ENCODE measurements around the gene P3H2. TPM values are rescaled to one million over a fixed set of nuclear protein-coding genes. Genes with fewer than 3 reads are reported as not detected.

P3H2 gene
- total and polyA plus RNA-seq, 2 experiments from 2014 or later, result 8.2 to 24.2 TPM

GRCh38 chr3:189990826-189991225 is 129.9 kb downstream of the P3H2 start:
- Histone ChIP-seq H2AFZ (no peak overlapping the region), H3K4me2 (peak overlapping the region; percentile 36), H3F3A (replicated peaks; ENCODE audit: low read depth) (no peaks in the 10 kb centered on the region), H3K79me2 (replicated peaks; ENCODE audit: insufficient read depth) (no peaks in the 10 kb centered on the region), H3K9me2 (ENCODE audit: insufficient read depth) (no peaks in the 10 kb centered on the region), H3K27ac (ENCODE audit: low read depth) (no peak overlapping the region), H3K27me3 (ENCODE audit: insufficient read depth) (no peaks in the 10 kb centered on the region), H3K4me3 (no peak overlapping the region), H3K4me1 (ENCODE audit: insufficient read depth) (peaks cover 43% of the 10 kb centered on the region), H4K20me1 (replicated peaks; ENCODE audit: insufficient read depth) (no peaks in the 10 kb centered on the region), H3K36me3 (ENCODE audit: insufficient read depth) (no peaks in the 10 kb centered on the region)
- DNase-seq (ENCODE audit: low spot score) (no peak), ATAC-seq (no peak)
- H3K27me3 Mint-ChIP-seq (ENCODE audit: insufficient read depth, low read depth, poor library complexity), result no peaks in the 10 kb centered on the region
- H3K27ac Mint-ChIP-seq, result peak overlapping the region; percentile 37; the same call in 1 of the 2 replicates
- TF ChIP-seq CTCF (conservative IDR thresholded peaks at IDR 0.05; ENCODE audit: low read depth in 2 of 2) (no peak), ZNF114 (CRISPR knock-in tag; IDR thresholded peaks at IDR 0.05) (no peak), POLR2AphosphoS5 (IDR thresholded peaks at IDR 0.05; ENCODE audit: low read depth) (no peak), EZH2 (IDR thresholded peaks at IDR 0.05; ENCODE audit: low read depth, unreplicated experiment) (no peak), JUNB (IDR thresholded peaks at IDR 0.05; ENCODE audit: unreplicated experiment) (no peak), CREB1 (CRISPR knock-in tag; IDR thresholded peaks at IDR 0.05; ENCODE audit: low read depth) (no peak), STAT1 (IDR thresholded peaks at IDR 0.05; ENCODE audit: unreplicated experiment) (no peak), ZNF462 (CRISPR knock-in tag; IDR thresholded peaks at IDR 0.05) (no peak), ZNF331 (CRISPR knock-in tag; IDR thresholded peaks at IDR 0.05; ENCODE audit: low read depth) (no peak), REST (IDR thresholded peaks at IDR 0.05; ENCODE audit: unreplicated experiment) (no peak)
- no peak overlapping the region for H3K4me3 Mint-ChIP-seq
- H3K4me1 Mint-ChIP-seq, result peaks cover 49% of the 10 kb centered on the region
- no peaks in the 10 kb centered on the region for H3K9me3 Mint-ChIP-seq
- H3K36me3 Mint-ChIP-seq (ENCODE audit: low read depth), result peaks cover 15% of the 10 kb centered on the region; the same call in 2 of the 3 replicates

Measured in GM23338 (cell line).